HG03045 (cell line): ENCODE measurements around the gene LEFTY1.
"Not testable (repeated sequence)": the region's sequence is repeated elsewhere in the genome, so short reads cannot be mapped to it uniquely, and the experiment has no call there.

ENCODE experiments used
- ATAC-seq: cut with Tn5 transposase; IDR thresholded peaks from one replicate; pipeline ENCODE4 v1.9.1; 2021; ENCODE audit warnings: mild to moderate bottlenecking, moderate library complexity; ENCODE audit not compliant: unreplicated experiment

Gene LEFTY1, protein sequence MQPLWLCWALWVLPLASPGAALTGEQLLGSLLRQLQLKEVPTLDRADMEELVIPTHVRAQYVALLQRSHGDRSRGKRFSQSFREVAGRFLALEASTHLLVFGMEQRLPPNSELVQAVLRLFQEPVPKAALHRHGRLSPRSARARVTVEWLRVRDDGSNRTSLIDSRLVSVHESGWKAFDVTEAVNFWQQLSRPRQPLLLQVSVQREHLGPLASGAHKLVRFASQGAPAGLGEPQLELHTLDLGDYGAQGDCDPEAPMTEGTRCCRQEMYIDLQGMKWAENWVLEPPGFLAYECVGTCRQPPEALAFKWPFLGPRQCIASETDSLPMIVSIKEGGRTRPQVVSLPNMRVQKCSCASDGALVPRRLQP

DNA sequence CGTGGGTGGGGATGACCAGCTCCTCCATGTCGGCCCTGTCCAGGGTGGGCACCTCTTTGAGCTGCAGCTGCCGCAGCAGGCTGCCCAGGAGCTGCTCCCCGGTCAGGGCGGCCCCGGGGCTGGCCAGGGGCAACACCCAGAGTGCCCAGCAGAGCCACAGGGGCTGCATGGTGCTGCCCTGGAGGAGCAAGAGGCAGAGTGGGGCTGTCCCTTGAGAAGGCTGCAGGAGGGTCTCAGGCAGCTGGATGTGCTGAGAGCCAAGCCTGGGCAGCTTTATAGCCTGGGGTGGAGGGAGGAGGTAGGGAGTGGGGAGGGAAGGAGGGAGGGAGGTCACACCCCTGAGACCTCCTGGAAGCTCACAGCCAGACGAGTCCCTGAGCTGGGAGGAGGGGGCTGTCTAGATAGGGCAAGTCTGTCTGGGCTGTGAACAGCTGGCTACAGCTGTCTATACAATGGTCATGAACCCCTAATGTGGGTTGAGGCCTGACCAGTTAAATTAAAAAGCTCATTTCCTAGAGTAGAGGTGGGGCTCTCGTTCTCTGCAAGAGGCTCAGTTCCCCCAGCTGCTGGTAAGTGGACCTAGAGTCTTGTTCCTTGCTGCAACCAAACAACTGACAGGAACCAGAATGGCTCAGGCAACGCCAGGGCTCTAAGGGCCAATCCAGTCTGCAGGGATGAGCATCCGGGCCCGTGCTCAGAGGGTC is at the start of gene LEFTY1:
Gene LEFTY1, minus strand, starts transcription at position 249 of the 704 bp plus-strand sequence. Its CDS starts 80 bp downstream, at position 169.
- no peak for ATAC-seq

DNA sequence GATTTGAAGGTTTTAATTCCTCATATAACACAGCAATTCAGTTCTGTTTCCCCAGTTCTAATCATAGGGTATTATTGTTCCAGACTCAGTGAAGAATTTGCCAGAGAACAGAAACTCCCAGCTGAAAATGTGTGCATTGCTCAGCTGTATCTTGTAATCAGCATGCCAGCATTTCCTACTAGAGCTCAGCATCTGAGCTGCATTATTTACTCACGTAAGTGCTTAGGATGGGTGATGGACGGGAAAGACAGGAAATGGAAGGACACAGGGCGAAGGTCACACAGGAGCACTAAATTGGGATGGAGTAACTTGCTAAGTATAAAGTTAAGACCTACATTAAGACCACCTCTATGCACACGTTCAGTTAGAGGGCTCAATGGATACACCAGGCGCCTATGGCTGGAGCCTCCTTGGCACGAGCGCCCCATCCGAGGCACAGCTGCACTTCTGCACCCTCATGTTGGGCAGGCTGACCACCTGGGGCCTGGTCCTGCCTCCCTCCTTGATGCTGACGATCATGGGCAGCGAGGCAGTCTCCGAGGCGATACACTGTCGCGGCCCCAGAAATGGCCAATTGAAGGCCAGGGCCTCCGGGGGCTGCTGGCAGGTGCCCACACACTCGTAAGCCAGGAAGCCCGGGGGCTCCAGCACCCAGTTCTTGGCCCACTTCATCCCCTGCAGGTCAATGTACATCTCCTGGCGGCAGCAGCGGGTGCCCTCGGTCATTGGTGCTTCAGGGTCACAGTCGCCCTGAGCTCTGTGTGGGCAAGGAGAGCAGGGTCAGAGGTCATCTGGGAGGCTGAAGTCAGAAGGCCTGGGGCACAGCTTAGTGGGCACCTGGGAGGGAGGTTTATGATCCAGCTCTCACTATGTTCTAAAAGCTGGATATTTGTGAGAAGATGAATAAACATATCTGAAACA is 48.4 kb upstream of the LEFTY1 start:
- no peak for ATAC-seq

DNA sequence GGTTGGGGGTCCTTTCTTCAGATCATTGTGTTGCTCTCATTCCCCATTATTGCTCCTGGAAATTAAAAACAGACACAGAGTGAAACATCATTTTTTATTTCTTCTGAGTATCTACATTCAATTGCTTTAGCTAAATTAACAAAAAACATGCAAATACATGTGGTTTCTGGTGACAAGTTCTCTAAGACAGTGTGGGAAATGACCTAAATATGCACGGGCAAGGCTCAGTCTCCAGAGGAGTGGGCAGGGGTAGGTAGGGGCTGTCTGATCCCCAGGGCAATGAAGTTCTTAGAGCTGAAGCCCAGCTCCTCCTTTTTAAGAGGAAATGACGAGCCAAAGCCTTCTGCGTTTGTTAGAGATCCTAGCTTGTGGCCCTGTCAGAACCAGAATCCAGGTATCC is 47.6 kb upstream of the LEFTY1 start:
- ATAC-seq, result no peak

DNA sequence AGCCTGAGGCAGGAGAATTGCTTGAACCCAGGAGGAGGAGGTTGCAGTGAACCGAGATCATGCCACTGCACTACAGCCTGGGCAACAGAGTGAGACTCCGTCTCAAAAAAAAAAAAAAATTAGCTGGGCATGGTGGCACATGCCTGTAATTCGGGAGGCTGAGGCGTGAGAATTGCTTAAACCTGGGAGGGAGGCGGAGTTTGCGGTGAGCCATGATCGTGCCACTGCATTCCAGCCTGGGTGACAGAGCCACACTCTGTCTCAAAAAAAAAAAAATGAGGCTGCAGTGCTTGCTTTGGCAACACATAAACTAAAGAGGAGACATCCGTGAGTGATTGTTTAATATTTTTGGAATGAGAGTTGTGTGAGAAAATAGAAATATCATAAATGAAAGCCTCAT is 47.1 kb upstream of the LEFTY1 start:
- ATAC-seq, result not testable (repeated sequence)

DNA sequence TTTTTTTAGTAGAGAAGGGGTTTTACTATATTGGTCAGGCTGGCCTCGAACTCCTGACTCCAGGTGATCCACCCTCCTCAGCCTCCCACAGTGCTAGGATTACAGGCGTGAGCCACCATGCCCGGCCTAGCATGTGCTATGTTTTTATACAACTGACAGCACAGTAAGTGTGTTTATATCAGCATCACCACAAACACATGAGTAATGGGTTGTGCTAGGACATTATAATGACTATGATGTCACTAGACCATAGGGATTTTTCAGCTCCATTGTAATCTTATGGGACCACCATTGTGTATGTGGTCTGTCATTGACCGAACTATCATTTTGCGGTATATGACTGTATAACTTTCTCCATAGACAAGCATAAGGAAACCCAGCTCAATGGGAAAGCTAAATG is 45.8 kb upstream of the LEFTY1 start:
- ATAC-seq, result no peak

DNA sequence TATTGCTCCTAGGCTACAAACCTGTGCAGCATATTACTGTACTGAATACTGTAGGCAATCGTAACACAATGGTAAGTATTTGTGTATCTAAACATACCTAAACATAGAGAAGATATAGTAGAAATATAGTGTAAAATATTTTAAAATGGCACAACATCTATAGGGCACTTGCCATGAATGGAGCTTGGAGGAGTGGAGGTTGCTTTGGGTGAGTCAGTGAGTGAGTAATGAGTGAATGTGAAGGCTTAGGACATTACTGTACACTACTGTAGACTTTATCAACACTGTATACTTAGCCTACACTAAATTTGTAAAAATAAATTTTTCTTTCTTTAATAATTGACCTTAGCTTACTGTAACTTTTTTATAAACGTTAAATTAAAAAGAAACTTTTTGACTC is 44.1 kb upstream of the LEFTY1 start:
- no peak for ATAC-seq

DNA sequence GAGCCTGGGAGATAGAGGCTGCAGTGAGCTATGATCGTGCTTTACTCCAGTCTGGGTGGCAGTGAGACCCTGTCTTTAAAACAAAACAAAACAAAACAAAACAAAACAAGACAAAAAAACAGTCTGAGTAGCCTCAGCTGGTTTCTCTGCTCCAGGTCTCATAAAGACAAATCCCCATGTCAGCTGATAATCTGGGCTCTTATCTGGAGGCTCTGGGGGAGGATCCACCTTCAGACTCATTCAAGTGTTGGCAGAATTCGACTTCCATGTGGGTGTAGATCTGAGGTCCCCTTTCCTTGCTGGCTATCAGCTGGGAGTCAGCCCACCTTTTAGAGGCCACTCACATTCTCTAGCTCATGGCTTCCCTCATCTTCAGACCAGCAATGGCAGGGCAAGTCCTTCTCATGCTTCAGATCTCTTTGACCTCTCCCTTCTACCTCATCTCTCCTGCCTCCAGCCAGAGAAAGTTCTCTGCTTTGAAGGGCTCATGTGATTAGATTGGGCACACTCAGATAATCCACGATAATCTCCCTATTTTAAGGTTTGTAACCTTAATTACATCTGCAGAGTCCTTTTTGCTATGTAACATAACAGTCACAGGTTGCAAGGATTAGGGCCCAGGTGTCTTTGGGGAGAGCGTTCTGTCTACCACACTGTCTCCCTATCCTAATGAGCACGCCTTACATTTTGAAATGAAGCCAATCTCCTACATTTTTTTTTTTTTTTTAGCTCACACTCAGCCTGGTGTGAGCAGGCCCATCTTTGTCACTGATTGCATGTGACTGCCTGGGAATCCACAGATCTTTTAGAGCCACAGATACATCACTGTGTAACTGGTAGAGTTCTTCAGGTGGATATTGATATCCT is 42.6 kb upstream of the LEFTY1 start:
- ATAC-seq, result no peak

DNA sequence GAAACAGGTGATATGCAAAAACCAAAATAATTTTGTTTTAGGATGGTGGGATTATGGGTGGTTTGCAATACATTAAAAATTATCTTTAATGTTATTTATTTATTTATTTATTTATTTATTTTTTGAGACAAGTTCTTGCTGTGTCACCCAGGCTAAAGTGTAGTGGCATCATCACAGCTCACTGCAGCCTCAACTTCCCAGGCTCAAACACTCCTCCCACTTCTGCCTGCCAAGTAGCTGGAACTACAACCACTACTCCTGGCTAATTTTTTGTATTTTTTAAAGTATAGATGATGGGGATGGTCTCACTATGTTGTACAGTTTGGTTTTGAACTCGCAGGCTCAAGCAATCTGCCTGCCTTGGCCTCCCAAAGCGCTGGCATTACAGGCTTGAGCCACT is 41.6 kb upstream of the LEFTY1 start:
- ATAC-seq, result no peak

DNA sequence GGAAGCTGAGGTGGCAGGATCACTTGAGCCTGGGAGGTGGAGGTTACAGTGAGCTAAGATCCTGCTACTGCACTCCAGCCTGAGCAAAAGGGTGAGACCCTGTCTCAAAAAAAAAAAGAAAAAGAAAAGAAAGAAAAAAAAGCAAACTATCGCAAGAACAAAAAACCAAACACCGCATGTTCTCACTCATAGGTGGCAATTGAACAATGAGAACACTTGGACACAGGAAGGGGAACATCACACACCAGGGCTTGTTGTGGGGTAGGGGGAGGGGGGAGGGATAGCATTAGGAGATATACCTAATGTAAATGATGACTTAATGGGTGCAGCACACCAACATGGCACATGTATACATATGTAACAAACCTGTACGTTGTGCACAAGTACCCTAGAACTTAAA is 40.5 kb upstream of the LEFTY1 start:
- ATAC-seq, result not testable (repeated sequence)

DNA sequence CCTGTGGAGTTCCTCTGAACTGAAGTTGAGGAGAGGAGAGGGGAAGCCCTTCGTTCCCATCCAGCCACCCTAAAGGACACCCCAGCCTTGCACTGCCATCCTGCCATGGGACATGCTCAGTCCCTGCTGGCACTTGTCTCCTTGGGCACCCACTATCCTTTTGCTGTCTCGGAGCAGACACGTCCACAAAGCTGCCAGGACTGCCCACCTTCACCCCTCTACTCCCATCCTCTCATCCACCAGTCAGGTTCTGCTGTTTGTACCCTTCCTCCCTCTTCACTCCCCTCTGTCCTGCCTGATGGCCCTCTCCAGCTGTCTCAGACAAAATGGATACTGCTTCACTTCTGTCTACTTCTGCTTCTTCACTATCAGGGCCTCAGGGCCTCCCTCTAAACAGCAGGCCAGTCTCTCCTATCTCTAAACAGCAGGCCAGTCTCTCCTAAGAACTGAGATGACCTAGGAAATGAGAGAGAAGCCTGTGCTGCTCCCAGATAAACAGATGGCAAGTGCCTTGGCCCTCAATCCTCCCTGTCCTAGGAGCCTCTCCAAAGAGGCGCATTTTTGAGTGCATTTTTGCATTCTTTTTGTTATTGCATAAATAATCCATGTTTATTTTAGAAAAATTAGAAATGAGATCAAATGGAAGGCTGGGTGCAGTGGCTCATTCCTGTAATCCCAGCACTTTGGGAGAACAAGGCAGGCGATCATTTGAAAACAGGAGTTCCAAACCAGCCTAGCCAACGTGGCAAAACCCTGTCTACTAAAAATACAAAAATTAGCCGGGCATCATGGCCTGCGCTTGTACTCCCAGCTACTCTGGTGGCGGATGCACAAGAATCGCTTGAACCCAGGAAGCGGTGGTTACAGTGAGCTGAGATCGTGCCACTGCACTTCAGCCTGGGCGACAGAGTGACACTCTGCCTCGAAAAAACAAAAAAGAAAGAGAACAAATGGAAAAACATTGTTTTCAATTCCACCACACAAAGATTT is 39.5 kb upstream of the LEFTY1 start:
- ATAC-seq, result no peak

DNA sequence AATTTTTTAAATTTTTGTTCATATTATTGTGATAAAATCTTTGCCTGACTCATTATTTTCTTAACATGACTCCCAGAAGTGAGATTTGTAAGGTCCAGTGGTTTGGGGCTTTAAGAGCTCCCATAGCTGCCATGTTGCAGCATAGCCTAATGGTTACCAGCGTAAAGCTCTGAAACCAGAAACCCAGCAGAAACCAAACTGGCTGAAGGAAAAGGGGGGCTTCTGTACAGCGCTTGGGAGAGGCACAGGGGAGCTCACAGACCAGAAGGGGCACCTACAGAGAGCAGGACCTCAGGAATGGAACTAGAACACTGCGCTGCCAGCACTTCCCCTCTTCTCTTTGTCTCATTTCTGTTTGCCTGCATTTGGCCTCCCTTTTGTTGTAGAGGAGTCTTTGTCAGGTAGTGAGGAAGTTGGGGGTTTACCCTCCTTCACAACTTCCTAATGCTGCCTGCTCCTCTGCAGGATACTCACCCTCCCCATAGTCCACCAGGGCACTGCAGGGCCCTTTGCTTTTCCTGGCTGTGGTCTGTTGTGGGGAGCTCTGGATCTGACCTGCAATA is 37.7 kb upstream of the LEFTY1 start:
- ATAC-seq, result no peak

DNA sequence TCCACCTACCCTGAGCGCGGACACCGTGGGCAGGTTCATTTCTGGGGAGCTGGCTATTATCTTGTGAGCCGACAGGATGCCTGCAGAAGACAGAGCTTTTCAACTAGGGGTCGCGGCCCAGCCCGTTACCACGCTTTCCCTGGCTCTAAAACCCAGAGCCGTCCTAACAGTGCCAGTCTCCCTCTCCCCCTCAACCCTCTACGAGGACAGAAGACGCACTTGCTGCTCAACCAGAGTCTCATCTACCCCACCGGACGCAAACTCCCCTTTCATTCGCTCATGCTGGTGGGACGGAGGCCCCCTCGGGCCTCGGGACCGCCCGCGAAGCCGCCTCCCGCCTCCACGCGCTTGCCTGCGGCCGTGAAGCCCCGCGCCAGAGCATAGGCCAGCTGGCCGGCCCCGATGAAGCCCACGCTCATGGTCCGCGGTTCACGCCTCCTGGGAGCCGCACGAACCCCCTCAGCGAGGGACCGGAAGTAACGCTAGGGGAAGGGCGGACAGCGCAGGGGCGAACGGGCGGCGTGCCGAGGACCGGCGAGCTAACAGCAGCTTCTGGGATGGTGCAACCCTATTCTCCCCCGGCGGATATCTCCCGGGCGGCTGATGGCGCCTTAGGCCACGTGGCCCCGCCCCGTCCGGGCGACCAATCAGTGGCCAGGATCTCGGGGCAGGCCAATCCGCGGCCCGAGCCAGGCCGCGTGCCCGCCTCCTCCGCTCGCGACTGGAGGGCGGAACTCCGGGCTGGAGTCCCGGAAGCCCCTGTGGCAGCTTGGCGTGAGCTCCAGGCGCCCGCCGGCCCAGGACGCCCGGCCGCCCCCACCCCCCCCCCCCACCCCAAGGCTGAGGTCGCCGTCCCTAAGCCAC is 35.0 kb upstream of the LEFTY1 start, which contains the start of gene PYCR2:
Gene PYCR2, minus strand, starts transcription at position 559 of the 864 bp plus-strand sequence. Its CDS starts 140 bp downstream, at position 419.
- ATAC-seq, result peak; percentile 98

DNA sequence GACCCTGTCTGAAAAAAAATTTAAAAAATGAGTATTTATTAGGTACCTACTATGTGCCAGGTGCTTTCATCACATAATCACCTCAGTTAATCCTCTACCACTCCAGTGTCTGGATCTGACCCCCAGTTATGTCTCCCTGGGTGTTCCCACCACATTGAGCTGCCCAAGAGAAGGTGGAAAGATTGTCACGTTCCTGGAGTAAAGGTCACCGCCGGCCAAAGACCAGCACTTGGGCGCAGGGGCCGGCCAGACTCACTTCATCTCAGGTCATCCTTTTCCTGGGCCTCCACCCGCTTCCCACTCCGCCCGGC is 34.4 kb upstream of the LEFTY1 start:
- ATAC-seq, result no peak

DNA sequence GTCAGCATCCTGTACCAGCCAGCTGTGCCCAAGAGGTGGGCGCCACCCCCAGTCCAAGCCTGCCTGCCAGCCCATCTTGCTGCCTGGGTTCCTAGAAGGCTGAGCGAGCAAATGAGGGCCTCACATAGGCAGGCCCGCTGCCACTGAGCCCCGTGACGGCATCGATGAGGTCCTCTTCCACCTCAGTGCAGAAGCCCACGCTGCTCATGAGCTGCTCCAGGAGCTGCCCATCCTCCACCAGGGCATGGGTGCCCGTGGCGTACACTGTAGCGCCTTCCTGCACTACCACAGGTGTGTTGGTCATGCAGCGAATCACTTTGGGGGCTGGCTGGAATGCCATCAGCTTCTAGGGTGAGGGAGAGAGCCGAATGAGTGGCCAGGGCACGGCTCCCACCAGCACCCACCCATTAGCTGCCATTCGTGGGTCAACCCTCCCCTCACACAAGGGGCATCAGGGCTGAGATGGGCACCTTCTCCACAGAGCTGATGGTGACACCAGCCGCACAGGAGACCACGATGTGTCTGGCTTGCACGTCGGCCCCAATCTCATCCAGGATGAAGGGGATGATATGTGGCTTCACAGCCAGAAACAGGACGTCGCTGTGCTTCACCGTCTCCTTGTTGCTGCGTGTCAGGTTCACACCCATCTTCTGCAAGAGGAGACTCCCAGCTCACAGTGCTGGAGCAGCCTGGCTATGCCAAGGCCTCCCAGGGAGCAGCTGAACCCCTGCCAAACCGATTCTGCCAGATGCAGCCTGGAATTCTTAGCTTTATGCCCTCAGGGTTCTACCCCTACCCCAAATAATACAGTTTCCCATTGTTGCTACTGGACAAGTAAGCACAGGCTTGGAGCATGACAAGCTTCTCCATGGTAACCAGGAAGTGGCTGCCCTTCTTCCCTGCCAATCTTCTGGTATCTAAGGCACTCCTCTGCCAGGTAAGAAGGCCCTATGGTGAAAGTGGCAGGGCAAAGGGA is 33.1 kb upstream of the LEFTY1 start:
- no peak for ATAC-seq

DNA sequence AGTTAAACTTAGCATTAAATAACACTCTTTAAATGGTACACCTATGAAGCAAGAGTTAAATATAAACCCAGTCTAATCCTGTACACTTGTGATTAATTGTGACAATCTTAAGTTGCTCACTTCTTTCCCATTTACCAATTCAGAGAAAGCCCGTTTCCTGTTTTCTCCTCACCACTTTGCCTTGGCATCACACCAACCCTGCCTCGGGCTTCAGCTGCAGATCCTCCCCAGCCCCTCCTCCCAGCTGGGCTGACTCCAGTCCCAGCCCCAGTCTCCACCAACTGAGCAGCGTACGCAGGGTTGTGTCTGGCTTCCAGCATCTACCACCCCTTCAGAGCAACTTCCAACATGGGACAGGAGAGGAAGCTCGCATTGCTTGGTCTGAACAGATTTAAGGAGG is 31.0 kb upstream of the LEFTY1 start:
- ATAC-seq, result no peak

DNA sequence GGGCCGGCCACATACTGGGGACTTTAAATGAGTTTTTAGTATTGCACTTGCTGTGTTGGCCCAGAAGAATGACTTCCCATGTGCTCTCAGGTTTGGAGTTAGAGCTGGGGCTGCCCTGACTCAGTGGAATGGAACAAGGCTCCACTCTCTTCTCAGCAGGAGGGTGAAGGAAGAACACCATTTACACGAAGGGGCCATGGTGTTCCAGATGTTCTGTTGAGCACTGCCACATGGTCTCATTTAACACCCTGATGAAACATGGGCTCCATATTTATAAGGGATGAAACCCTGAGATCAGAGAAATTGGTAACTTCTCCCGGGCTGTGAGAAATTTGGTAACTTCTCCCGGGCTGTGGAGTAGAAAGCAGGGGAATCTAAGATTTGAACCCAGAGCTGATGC is 29.3 kb upstream of the LEFTY1 start:
- ATAC-seq, result no peak

DNA sequence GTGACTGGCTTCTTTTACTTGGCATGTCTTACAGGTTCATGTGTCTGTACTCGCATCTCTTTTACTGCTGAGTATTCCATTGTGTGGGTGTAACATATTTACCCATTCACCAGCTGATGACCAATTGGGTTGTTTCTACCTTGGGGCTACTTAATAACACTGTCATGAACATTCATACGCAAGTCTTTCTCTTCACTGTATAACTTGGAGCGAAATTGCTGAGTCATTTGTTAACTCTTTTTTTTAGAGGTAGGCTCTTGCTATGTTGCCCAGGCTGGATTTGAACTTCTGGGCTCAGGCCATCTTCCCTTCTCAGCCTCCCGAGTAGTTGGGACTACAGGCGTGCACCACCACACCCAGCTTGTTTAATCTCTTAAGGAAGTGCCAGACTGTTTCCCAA is 28.6 kb upstream of the LEFTY1 start:
- no peak for ATAC-seq
